Right ventricle myocardium inferior (tissue), 1 donor: ENCODE results near the gene ADAM23. TPM values are rescaled to one million over a fixed set of nuclear protein-coding genes. Genes with fewer than 3 reads are reported as not detected.
"Not testable (repeated sequence)": the region's sequence is repeated elsewhere in the genome, so short reads cannot be mapped to it uniquely, and the experiment has no call there.

Experiments
- ATAC-seq: fragments of 200-7000 bp; cut with Tn5 transposase; one replicate; pipeline ENCODE4 v1.9.1; 2020; ENCODE audit warnings: mild to moderate bottlenecking, moderate library complexity
- DNase-seq: peaks from one replicate; pipeline ENCODE4 v3.0.0; 2021; ENCODE audit errors: missing footprints
- intact Hi-C: fragments of 100-400 bp; cut with DNase I; formaldehyde crosslinking; loops from one replicate; pipeline ENCODE4 v1.11.0; 2022
- long read RNA-seq: library from polyadenylated mRNA; unstranded; transcript quantifications from one replicate; pipeline ENCODE4 v2.0.0, GENCODE V29; 2021
- total RNA-seq: library from RNA; stranded (reverse); fragmentation: NEBNext Ultra II Directional; extraction: Animal tissue kit (Norgen Biotek cat#: 25700); gene quantifications from one replicate; pipeline ENCODE4 v1.2.1, GENCODE V29; 2021
- donor health status: DM: no; HTN: yes; CAD: no; lungs with severe emphysema.

The ADAM23 gene
- total RNA-seq, result 69.1 TPM
- long read RNA-seq, full-length matches to known transcripts, result 62 of 80 reads
- long read RNA-seq, partial matches to known transcripts, result 8 of 80 reads
- long read RNA-seq, other reads (novel, unspliced or antisense), result 10 of 80 reads

- intact Hi-C loops, result loop anchor here (5.0 kb wide), 4 partner anchors 39 to 281 kb away; no protein-coding TSS in a partner anchor
Measured at GRCh38 chr2:206442833-206443734, at the start of gene ADAM23. TSS of gene ADAM23 (plus strand) at chr2:206443532. CDS start at chr2:206443867, 335 bp downstream.

GRCh38 chr2:206396211-206396610 lies 47.1 kb upstream of the ADAM23 start:
- intact Hi-C loops, result no loop called here
- DNase-seq (no peak), ATAC-seq (no peak)

More at GRCh38 chr2:206442833-206443734, at the start of gene ADAM23:
- ATAC-seq, result peak; percentile 83
- peak; percentile 74 for DNase-seq

- DNase-seq, ATAC-seq, intact Hi-C loops: not testable (repeated sequence)
Measured at GRCh38 chr2:206402956-206403569, 40.3 kb upstream of the ADAM23 start.

- DNase-seq, result no peak
- intact Hi-C loops, result no loop called here
- no peak for ATAC-seq
Measured at GRCh38 chr2:206408323-206409320, 34.7 kb upstream of the ADAM23 start.

- ATAC-seq, result no peak
- intact Hi-C loops, result no loop called here
- peak; percentile 55 for DNase-seq
Measured at GRCh38 chr2:206410714-206411113, 32.6 kb upstream of the ADAM23 start.

- ATAC-seq (no peak), DNase-seq (no peak)
- intact Hi-C loops, result no loop called here
Measured at GRCh38 chr2:206415618-206416243, 27.6 kb upstream of the ADAM23 start.

GRCh38 chr2:206418968-206419367 lies 24.4 kb upstream of the ADAM23 start:
- no peak for ATAC-seq
- no peak for DNase-seq
- intact Hi-C loops, result no loop called here

GRCh38 chr2:206420721-206421120 lies 22.6 kb upstream of the ADAM23 start:
- no peak for ATAC-seq
- intact Hi-C loops, result no loop called here
- DNase-seq, result no peak

- DNase-seq (no peak), ATAC-seq (no peak)
- intact Hi-C loops, result no loop called here
Measured at GRCh38 chr2:206422493-206422892, 20.8 kb upstream of the ADAM23 start.

- intact Hi-C loops, result no loop called here
- DNase-seq (no peak), ATAC-seq (no peak)
Measured at GRCh38 chr2:206423147-206423546, 20.2 kb upstream of the ADAM23 start.

- DNase-seq (no peak), ATAC-seq (no peak)
- intact Hi-C loops, result no loop called here
Measured at GRCh38 chr2:206424134-206424533, 19.2 kb upstream of the ADAM23 start.

GRCh38 chr2:206428783-206429182 lies 14.5 kb upstream of the ADAM23 start:
- no peak for DNase-seq
- no peak for ATAC-seq
- intact Hi-C loops, result no loop called here

- no peak for DNase-seq
- no peak for ATAC-seq
- intact Hi-C loops, result no loop called here
Measured at GRCh38 chr2:206430452-206430851, 12.9 kb upstream of the ADAM23 start.

GRCh38 chr2:206431439-206431838 lies 11.9 kb upstream of the ADAM23 start:
- intact Hi-C loops, result no loop called here
- no peak for ATAC-seq
- no peak for DNase-seq

GRCh38 chr2:206432193-206433082 lies 10.9 kb upstream of the ADAM23 start:
- intact Hi-C loops, result no loop called here
- DNase-seq, result no peak
- ATAC-seq, result no peak

- no peak for ATAC-seq
- no peak for DNase-seq
- intact Hi-C loops, result no loop called here
Measured at GRCh38 chr2:206433190-206433589, 10.1 kb upstream of the ADAM23 start.

GRCh38 chr2:206433686-206434085 lies 9.6 kb upstream of the ADAM23 start:
- ATAC-seq (no peak), DNase-seq (no peak)
- intact Hi-C loops, result no loop called here
